GM19023 (cell line): ENCODE results near the gene TSSC4.

Experiments used
- ATAC-seq: cut with Tn5 transposase; IDR thresholded peaks from one replicate; pipeline ENCODE4 v1.9.1; 2021; ENCODE audit warnings: mild to moderate bottlenecking, moderate library complexity; ENCODE audit not compliant: unreplicated experiment

The TSSC4 gene

DNA sequence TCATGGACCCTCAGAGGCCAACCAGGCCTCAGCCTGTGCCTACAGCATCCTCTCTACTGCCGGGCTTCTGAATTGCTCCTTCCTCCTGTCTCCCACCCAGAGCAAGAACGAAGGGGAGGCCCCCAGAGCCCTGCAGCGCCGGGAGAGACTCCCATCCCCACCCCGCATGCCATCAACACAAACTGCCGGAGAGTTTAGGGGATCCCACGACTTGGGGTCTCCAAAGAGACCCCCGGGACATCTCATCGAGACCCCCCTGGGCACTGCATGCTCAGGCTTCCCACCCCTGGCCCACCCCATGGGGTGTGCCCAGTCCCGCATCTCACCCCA is 31.7 kb upstream of the TSSC4 start:
- ATAC-seq = no peak

DNA sequence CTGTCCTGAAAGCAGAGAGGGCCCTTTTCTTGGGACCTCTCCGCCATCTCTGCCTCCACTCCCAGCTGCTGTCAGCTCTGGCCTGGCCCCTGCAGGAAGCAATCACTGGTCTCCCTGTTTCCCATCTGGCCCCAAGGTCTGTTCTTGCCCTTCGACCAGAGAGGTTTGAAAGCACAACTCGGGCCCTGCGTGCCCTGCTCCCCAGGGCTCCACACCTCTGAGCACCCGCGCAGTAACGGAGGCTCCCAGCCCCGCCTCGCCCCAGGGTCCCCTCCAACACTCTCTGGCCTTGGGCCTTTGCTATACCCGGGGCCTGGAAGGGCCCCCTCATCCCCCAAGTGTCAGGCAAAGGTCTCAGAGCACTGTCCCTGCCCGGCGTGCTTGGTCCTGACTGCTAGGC is 31.2 kb upstream of the TSSC4 start:
- no peak for ATAC-seq

DNA sequence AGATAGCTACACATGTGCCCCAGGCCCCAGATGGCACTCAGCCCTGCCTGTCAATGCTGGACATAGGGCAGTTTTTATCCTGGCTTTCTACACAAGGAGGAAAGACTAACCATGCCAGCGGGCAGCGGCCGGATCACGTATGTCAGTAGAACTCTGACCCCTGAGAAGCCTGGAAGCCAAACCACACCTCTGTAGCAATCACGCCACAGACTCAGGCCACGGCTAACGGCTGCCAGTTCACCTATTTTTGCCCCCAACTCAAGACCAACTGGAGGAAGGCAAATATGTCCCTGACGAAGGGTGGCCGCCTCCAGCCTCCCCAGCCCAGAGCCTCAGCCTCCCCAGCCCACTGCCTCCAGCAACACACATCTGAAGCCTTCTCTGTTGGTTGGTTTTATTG is 30.7 kb upstream of the TSSC4 start:
- ATAC-seq = no peak

DNA sequence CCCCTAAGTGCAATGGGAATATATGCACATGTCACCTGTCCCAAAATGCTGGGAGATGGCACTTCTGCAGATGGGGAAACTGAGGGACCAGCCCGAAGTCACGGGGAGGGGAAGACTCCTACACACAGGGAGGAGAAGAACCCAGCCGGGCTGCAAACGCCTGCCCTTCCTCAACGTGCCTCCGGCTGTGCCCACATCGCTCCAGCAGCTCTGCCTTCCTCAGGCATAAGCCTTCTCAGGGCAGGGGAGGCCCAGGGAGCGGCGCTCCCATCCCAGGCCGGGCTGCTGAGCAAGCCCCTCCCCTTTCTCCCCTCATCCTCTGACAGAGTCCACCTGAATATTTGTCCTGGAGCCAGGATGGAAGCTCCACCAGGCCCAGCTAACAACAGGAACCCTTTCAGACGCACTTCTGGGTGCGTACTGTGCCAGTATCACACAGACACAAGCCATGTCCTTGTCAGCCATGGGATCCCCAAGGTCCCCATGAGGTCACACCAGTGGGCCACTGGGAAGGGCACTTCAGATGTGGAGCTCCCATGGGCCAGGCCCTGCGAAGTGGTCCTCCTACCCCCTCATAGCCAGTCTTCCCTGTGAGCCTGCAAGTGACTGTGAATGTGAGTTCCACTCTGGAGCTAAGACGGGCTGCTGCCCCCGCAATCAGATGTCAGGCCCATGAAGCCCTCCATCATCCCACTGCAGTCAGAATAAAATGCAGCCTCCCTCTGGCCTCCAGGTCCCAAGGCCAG is 25.9 kb upstream of the TSSC4 start:
- ATAC-seq = no peak

DNA sequence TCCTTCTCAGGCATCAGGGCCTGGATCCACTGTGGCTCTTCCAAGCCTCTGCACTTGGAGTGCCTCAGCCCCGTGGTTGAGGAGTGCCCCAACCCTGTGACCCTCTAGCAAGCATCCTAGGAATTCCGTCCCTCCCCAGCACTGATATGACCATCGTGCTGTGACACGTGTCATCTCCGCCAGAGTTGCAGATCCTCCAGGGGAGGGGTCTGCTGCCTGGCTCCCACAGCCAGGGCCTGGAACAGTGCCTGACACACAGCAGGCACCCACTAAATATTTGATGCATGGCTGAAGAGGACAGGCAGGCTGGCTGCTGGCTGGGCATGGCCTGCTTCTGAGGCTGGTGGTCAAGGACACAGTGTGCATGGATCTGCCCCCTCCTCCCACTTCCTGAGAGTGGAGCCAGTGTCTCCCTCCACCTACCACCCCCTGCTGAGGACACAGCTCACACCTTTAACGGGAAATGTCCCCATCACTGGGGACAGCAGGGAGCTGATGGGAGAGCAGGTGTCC is 25.2 kb upstream of the TSSC4 start:
- no peak for ATAC-seq

DNA sequence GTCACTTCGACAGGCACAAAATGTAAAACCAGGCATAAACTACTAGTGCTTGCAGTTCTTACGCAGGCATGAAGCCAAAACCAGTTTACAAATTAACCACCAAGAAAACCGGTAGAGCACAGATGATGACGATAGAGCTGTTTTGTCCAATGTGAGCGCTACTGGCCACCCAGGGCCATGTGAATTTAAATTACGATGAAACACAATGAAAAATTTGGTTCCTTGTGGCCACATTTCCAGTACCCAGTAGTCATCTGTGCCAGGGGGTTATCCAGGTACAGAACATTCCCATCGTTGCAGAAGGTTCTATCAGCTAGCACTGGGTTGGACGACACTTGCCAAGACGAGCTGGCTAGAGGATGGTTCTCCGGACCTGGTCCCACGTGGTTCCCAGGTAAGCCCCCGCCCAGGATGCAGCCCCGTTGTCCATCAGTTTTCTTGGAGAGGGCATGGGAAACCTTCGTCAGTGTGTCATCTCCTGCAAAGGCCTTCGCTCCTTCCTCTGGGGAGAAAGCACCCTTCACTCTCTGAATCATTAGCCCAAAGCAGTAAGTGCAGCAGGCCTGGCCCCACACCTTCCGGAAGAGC is 24.5 kb upstream of the TSSC4 start:
- no peak for ATAC-seq

DNA sequence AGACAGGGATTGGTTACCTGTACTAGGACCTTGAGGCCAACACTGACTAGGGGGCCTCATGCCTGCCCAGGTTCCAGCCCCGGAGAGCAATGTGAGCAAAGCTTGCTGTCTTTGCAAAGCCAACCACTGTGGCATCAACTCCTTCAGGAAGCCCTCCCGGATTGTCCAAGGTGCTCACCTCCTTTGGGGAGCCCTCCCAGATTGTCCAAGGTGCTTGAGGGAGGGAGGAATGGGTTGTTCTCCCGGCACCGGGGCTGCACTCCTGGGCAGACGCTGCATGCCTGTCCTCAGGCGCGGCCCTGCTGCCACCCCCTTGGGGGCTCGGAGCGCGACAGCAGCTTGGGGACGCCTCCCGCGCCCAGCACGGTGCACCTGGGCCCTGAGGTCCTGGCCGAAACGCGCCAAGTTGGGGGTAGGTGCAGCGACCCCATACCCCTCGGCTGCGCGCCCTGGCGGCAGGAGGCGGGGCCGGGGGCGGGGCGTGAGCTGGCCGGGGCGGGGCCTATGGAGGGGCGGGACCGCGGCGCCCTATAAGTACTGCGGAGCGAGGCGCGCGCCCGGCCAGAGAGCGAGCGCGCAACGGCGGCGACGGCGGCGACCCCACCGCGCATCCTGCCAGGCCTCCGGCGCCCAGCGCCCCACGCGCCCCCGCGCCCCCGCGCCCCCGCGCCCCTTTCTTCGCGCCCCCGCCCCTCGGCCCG is 23.6 kb upstream of the TSSC4 start, which contains the start of gene CD81:
Gene CD81, plus strand, starts transcription at position 560 of the 701 bp plus-strand sequence. CDS start 240 bp downstream, outside the sequence.
- ATAC-seq = peak; percentile 38

DNA sequence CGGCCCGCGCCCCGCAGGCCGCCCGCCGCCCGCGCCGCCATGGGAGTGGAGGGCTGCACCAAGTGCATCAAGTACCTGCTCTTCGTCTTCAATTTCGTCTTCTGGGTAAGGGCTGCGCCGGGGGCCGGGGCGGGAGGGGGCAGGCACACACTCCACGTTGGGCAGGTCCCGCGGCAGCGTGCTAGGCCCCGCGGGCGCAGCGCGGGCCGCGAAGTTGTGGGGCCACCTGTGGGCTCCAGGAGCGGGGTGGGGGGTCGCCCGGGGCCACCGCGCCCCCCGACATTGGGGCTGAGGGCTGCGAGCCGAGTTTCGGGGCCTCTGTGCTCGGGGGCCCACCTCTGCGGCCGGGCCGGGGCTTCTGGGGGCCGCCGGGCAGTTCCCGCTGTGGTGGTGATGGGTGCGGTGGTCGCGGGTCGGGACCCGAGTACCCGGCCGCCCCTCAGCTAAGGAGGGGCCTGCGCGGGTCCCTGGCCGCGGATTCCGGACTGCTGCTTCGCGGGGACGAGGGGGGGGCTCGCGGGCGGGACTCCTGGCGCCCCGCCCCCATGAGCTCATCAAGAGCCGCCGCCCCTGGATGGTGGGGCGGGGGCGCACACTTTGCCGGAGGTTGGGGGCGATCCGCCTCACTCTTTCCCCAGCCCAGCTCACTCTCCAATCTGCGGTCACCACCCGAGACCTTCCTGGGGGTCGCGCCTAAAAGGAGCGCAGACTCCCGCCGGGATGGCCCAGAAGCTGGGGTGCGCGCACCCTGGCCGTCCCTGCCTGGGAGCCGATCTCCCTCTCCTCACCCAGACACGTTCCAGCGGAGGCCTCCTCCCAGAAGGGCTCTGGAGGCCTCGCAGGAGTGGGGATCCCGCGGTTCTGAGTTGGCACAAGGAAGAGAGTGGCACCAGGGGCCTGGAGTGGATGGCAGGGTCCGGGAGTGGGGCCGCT is 22.8 kb upstream of the TSSC4 start:
- peak; percentile 39 for ATAC-seq

DNA sequence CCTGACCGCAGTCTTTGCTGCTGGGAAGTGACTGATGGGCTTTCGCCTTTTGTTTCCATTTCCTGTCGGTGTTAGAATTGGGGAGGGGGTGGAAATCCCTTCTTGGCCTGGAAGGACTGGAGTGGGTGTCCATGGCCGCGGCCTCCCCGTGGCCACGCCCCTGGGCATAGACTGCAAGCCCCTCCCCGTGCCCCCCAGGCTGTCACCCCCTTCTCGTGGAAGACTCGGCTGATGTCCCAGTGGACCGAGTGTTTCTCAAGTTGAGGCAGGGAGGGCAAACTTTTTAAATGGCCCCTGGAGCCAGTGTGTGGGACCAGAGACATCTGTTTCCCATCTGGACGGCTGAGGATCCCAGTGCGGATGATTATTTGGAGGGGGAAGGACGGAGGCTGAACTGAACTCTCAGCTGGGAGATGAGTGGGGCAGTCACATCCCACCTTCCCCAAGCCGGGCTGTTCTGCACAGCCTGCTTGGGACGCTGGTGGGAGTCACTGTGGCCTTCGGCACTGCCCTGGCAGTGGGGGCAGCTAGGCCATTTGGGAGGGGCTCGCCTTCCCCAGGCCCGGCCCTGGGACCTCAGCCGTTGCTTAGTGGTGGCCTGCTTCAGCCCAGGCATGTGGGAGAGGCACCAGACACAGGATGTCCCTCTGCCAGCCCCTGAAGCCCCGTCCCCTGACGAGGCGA is 21.9 kb upstream of the TSSC4 start:
- no peak for ATAC-seq

DNA sequence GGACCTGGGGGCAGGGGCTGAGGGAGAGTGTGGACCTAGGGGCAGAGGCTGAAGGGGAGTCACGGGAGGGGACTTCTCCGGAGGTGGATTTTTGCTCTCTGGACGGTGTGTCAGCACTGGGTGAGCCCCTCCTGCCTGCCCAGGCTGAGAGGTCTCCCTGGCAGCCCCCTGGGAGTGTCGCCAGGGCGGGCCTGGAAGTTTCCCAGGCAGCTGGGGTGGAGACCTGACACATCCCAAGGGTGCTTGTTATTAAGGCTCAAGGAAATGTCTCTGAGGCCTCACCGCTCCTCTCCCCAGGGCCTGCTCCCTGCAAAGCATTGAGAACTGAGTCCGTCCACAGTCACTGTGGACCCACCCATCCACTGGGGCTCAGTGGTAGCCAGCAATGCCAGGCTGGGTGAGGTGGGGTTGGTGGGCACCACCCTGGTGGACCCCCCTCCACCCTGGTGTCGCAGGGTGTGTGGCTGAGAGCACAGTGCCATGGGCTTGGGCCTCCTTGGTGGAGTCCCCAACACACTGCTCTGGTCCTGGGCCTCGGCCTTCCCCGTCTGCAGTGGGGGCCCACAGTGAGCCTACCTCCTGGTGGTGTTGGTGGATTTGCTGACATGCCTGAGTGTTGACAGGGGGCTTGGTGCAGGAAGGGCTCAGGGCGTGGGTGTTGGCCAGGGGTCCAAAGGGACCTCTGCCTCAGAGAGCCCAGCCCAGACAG is 20.9 kb upstream of the TSSC4 start:
- ATAC-seq = no peak

DNA sequence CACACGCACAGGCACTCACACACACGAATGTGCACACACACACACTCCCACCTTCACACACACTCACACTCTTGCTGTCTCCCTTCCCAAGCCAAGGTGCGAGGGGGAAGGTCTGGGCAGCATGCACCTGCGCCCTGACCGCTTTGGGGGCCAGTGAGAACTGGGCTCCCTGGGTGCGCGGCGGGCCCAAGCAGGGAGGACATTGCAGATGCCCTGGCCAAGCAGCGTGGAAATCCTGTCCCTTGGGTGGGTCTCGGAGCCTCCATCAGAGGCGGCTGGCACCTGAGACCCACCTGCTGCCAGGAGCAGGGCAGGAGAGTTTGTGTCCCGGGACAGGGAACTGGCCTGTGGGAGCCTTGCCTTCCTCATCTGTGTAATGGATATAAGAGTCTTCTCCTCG is 20.2 kb upstream of the TSSC4 start:
- no peak for ATAC-seq

DNA sequence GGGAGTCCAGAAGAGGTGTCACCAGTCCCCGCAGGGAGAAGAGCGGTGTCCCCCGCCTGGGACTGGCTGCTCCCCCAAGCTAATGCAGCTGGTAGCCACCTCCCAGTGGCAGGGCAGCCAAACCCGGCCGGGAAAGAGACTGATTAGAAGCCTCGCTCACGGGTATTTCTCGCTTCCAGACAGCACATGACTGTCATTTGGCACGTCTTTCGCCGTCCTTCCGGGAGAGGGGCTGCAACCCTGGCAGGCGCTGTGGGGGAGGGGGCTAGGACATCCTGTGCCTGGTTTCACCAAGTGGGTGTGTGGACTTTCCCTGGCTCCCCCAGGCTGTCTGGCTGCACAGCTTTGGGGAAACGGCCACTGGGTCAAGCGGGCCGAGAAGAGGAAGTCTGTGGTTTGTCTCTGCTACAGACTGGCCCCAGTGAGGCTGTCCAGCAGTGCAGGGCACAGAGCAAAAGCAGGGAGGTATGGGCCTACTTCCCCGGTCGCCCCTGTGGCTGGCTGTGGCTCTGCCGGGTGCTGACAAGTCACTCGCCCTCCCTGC is 19.7 kb upstream of the TSSC4 start:
- ATAC-seq = no peak

DNA sequence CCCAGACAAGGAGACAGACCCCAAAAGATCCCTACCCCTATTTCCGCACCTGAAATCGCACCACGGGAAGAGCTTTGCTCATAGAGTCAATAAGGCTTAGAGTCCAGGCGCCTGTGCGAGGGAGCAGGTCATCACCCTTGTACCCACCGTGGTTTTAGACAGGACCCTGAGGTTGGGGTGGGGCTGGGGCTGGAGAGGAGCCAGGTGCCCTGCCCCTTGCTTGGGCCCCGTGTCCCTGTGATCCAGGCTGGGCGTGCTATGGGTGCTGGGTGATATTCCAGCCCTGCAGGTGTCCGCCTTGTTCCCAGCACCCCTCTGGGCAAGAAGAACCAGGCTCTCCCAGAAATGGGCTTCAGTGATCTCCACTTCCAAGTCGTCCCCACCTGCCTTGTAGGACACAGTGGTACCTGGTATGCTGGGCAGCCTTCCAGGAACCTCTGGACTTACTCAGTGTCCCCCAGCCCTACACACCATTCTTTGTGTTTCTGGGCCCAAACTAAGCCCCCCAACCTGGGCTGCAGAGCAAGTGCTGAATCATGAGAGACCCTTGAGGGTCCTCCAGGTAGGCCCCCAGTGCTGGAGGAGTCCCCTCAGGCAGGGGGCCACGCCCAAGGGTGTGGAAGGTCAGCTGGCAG is 18.9 kb upstream of the TSSC4 start:
- ATAC-seq = no peak

DNA sequence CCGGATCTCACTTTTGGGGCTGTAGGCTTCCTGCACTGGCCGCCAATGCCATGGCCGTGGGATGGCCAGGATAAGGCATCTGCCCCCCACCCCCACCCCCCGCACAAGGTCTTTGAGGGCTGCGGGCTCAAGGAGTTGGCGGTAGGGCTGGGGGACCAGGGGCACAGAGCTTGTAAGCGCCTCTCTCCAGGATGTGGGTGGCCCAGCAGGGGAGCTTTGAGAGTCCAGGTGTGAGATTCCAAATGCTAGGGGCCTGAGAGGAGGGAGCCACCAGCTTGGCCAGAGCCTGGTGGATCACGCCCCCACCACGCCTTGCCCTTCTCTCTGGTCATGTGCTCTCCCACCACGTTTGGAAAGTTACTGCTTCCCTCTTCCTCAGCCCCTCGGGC is 18.4 kb upstream of the TSSC4 start:
- ATAC-seq = no peak

DNA sequence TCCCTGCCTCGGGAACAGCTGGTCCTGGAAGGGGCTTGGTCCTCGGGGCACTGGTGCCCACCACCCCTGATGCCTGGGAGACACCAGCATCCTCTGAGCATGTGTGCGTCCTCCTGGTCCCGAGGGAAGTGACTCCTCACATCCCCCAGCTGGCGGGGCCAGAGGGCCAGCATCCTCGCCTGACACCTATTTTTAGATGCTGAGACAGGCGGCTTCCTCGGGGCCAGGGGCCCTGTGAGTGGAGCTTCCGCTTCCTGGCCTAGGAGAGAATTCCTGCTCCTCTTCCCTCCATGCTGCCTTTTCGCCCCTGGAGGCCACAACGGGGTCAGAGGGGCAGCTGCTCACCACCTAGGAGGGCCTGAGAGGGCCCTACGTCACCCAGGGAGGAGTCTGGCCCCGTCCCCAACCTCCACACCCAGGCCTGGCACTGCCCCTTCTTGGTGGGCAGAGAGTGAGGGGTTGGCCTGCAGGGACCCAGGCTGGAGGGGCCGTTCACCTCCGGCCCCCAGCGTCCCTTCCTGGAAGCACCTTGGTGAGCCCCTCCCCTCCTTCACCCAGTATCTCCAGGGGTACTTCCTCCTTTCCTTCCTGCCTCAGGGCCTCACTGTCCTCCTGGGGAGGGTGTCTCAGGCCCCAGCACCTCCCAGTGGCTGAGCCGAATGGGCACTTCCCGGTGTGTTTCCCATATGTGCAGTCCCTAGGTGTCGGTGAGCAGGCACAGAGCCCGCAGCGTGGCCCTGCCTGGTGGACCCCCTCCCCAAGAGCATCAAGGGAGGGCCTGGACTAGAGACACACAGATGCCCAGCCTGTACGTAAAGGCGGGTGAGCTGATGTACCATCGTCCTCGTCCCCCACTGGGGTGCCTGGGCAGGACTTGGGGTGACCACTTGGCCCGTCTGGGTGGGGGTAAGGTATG is 17.4 kb upstream of the TSSC4 start:
- ATAC-seq = no peak

DNA sequence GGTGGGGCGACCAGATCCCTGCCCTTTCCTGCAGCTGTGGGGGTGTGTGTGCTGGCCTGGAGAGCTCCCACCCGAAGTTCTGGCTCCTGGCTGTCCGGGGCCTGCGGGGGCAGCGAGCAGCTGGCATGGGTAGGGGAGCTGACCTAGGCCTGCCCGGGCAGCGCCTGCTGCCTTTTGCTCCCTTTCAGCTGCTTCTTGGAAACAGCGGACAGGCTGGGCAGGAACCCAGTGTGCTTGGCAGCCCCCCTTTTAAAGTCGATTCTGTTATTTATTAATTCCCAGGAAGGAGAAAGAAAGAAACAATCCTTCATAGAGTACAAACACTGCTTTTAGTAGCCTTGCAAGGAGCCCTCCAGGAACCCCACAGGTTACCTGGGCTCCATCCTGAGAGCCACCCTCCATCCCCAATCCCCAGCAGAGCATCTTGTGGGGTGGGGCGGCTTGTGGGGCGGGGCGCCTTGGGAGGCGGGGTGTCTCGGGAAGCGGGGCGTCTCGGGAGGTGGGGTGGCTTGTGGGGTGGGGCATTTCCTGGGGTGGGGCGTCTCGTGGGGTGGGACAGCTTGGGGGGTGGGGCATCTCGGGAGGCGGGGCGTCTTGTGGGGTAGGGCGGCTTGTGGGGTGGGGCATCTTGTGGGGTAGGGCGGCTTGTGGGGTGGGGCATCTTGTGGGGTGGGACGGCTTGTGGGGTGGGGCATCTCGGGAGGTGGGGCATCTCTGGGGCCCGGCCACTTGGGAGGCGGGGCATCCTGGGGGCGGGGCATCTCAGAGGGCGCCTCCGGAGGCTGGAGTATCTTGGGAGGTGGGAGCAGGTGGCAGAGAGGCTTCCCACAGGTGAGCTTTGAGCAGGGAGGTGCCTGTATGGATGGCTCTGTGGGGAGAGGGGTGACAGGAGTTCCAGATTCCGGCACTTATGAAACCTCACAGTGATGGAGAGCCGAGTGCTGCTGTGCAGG is 16.4 kb upstream of the TSSC4 start:
- ATAC-seq = no peak
